ENCODE data around the gene NUCKS1. TPM values are rescaled to one million over a fixed set of nuclear protein-coding genes. Genes with fewer than 3 reads are reported as not detected.

Gene NUCKS1
- total RNA-seq (2014; rRNA removed; shearing (Covaris generic)) = 103 and 104 TPM in 2 replicates

GRCh38 chr1:205750138-205751035 lies at the start of gene NUCKS1:
NUCKS1 (minus strand) TSS chr1:205750182; CDS start chr1:205749973, 209 bp downstream.

GRCh38 chr1:205775015-205775716 lies 25.2 kb upstream of the NUCKS1 start, which contains the start of gene RAB29:
RAB29 (minus strand) TSS chr1:205775482; CDS start chr1:205774956, 526 bp downstream.

GRCh38 chr1:205680073-205680851 lies 69.7 kb downstream of the NUCKS1 start, which contains the start of gene SLC45A3:
SLC45A3 (minus strand) TSS chr1:205680509; CDS start chr1:205664656, 15,853 bp downstream.

Small RNAs within 50 kb of the gene (small RNA-seq; reads per million reads assigned to genes)
- gene RF00017 = not detected
- not detected for gene RF00139

Other genes starting within 250 kb of the NUCKS1 start
- gene CDK18, start 245.5 kb downstream of the NUCKS1 start, total RNA-seq (2014; rRNA removed; shearing (Covaris generic)) = 4.1 and 6.6 TPM in 2 replicates
- gene ELK4, start 118.2 kb downstream of the NUCKS1 start, total RNA-seq (2014; rRNA removed; shearing (Covaris generic)) = 13.9 and 14.6 TPM in 2 replicates
- gene SLC45A3, start 69.7 kb downstream of the NUCKS1 start, total RNA-seq (2014; rRNA removed; shearing (Covaris generic)) = 13.4 and 14.5 TPM in 2 replicates
- gene RAB29, start 25.3 kb upstream of the NUCKS1 start, total RNA-seq (2014; rRNA removed; shearing (Covaris generic)) = 13.6 and 16.4 TPM in 2 replicates
- gene SLC41A1, start 63.0 kb upstream of the NUCKS1 start, total RNA-seq (2014; rRNA removed; shearing (Covaris generic)) = 25.3 and 25.6 TPM in 2 replicates
- not detected in 2 replicates for gene PM20D1, start 100.0 kb upstream of the NUCKS1 start, total RNA-seq (2014; rRNA removed; shearing (Covaris generic))
- gene SLC26A9, start 193.3 kb upstream of the NUCKS1 start, total RNA-seq (2014; rRNA removed; shearing (Covaris generic)) = 0.16 TPM in 1 of 2 replicates, not detected in the other